ENCODE results near the gene MMP14. TPM values are rescaled to one million over a fixed set of nuclear protein-coding genes. Genes with fewer than 3 reads are reported as not detected.

The MMP14 gene
- total and polyA plus RNA-seq, 2 of the 13 experiments (the other 11 are each of a cell fraction or from before 2014, with no cell fraction given) = 5.2 to 9.8 TPM

DNA sequence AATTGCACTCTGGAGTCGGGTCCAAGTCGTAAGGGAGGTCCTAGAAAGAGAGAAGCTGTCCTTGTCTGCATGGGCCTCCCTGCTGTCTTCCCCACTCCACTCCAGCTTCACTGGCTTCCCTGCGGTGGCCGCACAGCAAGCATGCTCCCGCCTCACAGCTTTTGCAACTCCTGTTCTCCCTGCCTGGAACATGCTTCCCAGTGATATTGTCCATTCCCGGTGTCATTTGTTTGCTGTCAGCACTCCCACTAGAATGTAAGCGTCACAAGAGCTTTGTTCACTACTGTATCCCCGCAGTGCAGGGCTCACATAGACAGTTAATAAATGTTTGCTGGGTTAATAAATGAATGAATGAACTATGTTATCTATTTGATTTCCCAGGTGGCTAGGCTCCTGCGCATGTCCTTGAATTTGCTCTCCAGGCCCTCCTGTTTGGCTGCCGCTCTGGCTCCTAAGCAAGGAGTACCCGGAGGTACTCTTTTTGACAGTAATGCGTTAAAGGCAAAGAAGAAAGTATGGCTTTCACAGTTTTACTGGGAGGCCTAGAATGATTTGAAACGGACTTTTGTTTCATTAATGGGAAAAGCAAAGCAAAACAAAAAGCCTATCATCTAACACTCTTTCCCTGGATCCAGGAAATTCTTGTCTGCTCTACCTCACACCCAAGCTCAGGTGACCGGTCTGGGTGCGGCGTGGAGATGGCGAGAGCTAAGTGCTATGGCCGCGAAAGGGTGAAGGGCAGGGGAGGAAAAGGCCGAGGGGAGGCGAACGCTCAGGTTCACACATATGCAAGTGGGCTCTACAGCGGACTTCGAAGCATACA lies 15.0 kb upstream of the MMP14 start (continued):
- TF ChIP-seq, protein P1, sequence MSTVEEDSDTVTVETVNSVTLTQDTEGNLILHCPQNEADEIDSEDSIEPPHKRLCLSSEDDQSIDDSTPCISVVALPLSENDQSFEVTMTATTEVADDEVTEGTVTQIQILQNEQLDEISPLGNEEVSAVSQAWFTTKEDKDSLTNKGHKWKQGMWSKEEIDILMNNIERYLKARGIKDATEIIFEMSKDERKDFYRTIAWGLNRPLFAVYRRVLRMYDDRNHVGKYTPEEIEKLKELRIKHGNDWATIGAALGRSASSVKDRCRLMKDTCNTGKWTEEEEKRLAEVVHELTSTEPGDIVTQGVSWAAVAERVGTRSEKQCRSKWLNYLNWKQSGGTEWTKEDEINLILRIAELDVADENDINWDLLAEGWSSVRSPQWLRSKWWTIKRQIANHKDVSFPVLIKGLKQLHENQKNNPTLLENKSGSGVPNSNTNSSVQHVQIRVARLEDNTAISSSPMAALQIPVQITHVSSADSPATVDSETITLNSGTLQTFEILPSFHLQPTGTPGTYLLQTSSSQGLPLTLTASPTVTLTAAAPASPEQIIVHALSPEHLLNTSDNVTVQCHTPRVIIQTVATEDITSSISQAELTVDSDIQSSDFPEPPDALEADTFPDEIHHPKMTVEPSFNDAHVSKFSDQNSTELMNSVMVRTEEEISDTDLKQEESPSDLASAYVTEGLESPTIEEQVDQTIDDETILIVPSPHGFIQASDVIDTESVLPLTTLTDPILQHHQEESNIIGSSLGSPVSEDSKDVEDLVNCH (CRISPR knock-in tag; IDR thresholded peaks at IDR 0.05) = 0 out of 2 replicates have a peak, but pooled peaks have one; percentile 10
- TF ChIP-seq ATF3 (CRISPR knock-in tag; IDR thresholded peaks at IDR 0.05) (no peak), DMAP1 (CRISPR knock-in tag; IDR thresholded peaks at IDR 0.05) (peak; percentile 72; the same call in 1 of the 2 replicates), ZBED4 (CRISPR knock-in tag; IDR thresholded peaks at IDR 0.05; ENCODE audit: borderline replicate concordance) (peak; percentile 76; the same call in 1 of the 2 replicates), EED (CRISPR knock-in tag; IDR thresholded peaks at IDR 0.05) (peak; percentile 96), ATF4 (CRISPR knock-in tag; IDR thresholded peaks at IDR 0.05) (peak in 1 of 2 experiments; percentile 62; a peak in 2 of 4 replicates), ZNF354B (CRISPR knock-in tag; IDR thresholded peaks at IDR 0.05) (0 out of 2 replicates have a peak, but pooled peaks have one; percentile 7), GFI1 (CRISPR knock-in tag; IDR thresholded peaks at IDR 0.05; ENCODE audit: borderline replicate concordance) (0 out of 2 replicates have a peak, but pooled peaks have one; percentile 34), ZBTB40 (IDR thresholded peaks at IDR 0.05) (no peak), ZBTB40 (CRISPR knock-in tag; IDR thresholded peaks at IDR 0.05) (peak; percentile 90), ZBTB7A (CRISPR knock-in tag; IDR thresholded peaks at IDR 0.05) (peak; percentile 79; the same call in 1 of the 2 replicates)
